Islet precursor cell (in vitro differentiated cells): ENCODE results near the gene CSF1R.
A peak's percentile ranks its signal among the peaks of the same experiment; 100 is the strongest.

Experiments
- DNase-seq: peaks from one replicate; pipeline ENCODE4 v3.0.0-alpha.2; 2018

Gene CSF1R

GRCh38 chr5:150022681-150023080 is 63.7 kb downstream of the CSF1R start:
- DNase-seq, result no peak

- no peak for DNase-seq
Measured at GRCh38 chr5:150022158-150022531, 64.2 kb downstream of the CSF1R start.

GRCh38 chr5:150021491-150022157 is 64.7 kb downstream of the CSF1R start:
- peak; percentile 60 for DNase-seq

DNA sequence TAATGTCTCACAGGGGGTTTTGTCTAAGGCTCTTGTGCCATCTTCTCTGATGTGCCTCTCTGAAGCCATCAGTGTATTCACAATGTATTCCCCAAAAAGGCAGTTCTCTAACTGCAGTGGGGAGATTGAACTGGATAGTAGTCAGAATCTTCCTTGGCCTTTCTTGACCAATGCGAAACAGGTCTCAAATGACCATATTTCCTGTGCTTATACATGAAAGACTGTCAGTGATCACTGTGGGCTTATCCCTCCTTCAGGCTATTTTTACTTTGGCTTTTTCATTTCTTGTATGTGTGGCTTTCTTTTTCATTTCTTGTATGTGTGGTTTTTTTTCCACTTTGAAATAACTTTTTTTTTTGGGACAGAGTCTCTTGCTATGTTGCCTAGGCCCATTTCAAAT is 66.1 kb downstream of the CSF1R start:
- DNase-seq, result no peak

DNA sequence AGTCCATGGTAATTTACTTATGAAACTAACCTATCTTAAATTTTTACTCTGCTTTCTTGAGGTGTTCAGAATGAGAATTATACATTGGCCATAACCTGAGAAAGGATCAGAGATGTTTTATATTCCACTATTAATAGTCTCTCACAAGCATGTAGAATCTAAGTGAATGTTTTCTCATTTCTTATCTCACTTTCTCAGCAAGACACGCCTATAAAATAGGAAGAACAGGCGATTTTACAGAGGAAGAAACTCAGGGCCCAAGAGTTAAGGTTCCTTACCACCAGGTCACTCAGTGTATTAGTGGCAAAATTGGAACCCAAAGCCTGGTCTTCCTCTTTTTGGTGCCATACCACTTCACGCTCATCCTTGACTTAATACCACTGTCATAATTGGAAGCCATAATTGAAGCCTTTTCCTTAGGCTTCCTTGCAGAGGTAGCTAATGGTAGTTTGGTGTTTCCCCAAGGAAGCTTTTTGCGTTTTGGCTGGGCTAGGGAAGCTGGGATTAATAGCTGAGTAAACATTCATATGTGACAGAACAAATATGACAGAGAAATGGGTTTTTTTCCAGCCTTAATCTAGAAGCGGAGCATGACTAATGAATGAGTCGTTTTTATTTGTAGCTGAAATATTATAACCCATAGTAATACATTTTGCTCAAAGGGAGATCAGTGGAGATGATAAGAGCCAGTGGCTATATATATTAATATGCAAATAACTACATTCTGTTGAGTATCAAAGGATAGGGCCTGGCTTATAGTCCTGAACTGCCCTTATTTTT is 68.9 kb downstream of the CSF1R start:
- DNase-seq, result no peak

DNA sequence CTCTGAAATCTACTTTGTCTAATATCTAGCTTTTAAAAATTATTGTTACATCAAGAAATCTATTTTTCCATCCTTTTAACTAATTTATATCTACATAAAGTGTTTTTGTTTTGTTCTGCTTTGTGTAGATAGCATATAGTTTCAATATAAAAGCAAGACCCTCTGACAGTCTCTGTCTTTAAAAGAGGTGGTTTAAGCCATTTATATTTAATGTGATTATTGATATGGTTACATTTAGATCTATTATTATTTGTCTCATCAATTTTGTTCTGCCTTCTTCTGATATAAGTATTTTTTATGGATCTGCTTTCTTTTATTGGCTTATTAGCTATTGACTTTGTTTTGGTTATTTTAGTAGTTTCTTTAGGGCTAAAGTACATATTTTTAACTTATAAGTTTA is 69.8 kb downstream of the CSF1R start:
- no peak for DNase-seq

GRCh38 chr5:150015415-150015814 is 70.9 kb downstream of the CSF1R start:
- no peak for DNase-seq

DNA sequence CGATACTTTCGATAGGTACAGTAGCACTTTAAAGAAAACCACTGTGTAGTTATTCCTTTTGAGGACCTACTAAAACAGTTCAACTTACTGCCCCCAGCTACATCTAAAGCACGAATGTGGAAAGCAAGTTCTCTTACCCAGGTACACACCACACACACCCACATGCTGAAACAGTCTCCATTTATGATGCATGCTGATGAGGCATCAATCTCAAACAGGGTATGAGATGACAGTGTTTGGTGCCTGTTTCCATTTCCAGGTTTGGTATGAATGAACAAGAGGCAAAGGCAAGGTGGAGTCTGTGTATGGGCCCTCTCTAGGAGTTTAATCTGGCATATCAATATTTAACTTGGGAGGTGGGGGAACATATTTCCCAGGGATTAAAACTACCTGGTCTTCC is 71.9 kb downstream of the CSF1R start:
- no peak for DNase-seq

DNA sequence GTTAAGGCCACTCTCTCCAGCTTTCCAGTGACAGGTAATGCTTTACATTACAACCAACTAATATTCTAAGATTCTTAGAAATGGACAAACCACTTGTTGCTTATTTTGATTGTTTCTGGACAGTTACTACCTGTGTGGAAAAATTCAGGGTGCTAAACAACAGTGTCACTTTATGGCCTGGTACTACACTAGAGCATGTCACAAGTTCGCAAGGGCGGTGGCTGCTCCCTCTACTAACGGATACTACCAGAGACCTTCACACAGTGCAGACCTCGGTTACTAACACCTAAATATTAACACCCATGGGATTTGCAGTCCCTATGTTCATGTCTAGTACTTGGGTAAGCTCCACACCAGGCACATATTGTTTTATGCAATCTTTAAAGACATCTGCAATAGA is 72.4 kb downstream of the CSF1R start:
- DNase-seq, result no peak

DNA sequence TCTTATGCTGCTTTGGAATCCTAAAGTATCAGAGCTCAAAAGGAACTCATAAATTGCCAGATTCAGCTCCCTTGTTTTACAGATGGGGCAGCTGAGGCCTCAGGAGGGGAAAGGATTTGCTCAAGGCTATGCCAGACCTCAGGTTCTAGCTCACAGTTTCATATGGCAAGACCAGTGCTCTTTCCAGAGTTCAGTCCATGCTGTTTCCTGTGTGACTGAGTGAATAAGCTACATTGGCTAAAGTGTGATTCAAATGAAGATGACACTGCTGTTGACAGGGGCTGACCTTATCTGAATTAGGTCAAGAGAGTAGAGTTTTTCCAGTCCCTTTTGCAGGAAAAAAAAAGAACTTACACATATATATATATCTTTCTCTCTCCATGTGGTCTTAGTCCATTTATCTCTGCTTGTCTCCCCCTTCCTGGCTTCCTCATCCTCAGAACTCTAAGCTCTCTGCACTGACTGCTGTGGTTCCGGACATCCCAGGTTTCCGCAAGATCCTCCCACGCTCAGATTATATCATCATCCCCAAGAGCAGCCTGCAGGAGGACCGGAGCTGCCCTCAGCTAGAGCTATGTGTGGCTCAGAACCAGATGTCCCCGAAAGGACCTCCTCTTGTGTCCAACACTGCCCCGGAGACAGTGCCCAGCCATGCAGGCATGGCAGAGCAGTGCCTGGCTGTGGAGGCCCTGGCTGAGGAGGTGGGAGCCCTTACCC is 76.5 kb downstream of the CSF1R start:
- no peak for DNase-seq

GRCh38 chr5:150007050-150007449 is 79.3 kb downstream of the CSF1R start:
- DNase-seq, result no peak

DNA sequence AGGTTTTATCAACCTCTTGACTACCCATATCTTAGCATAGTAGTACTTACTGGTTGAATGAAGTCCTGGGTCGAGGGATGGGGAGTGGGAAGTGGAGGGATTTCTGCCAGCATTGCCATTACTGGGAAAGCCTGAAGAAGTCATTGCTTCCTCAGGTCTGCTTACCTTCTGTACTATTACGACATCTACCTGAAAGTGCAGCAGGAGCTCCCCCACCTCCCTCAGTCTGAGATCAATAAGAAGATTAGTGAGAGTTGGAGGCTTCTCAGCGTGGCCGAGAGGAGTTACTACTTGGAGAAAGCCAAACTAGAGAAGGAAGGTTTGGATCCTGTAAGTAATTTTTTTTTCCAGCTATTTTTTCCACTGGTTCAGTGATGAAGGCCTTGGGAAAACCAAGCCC is 80.0 kb downstream of the CSF1R start:
- DNase-seq, result no peak
